Measurements from ENCODE around the gene XPO6.

- TF ChIP-seq CTCF (IDR thresholded peaks at IDR 0.05) (no peak), POLR2A (IDR thresholded peaks at IDR 0.05) (no peak)
These were observed 94.6 kb downstream of the XPO6 start for GRCh38 chr16:28117168-28117565.
